HG02763 (cell line): Measurements from ENCODE around the gene S100A1.
"Not testable (repeated sequence)": the region's sequence is repeated elsewhere in the genome, so short reads cannot be mapped to it uniquely, and the experiment has no call there.

Experiments
- ATAC-seq: cut with Tn5 transposase; IDR thresholded peaks from one replicate; pipeline ENCODE4 v1.9.1; 2021; ENCODE audit warnings: mild to moderate bottlenecking, moderate library complexity; ENCODE audit not compliant: unreplicated experiment

The S100A1 gene

DNA sequence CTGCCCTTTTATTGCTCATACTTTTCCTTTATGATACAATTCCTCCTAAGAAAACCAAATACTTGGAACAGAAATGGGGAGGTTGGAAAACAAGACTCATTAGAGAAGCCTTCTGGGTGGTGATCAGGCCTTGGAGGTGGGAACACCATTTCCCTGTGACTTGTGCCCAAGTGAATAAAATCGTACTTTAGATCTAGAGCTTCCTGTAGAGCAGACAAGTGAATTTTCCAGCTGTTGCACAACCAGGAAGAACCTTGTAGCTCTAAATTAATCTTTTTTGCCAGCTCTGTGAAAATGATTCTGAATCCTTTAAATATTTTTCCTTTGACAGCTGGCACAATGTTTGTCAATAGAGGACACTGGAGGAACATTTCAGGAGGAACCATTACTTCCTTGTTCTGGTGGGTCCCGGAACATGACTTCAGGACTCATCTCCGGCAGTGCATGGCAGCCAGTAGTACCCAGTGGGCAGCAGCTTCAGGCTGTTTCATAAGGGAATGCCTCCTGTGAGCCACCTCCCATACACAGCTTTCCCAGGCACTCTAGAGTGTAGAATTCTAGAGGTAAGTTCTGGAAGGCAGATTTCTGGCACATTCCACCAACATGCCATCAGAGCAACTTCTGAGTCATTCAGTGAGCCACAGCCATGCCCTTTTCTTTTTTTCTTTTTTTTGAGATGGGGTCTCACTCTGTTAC is 24.7 kb downstream of the S100A1 start:
- no peak for ATAC-seq

DNA sequence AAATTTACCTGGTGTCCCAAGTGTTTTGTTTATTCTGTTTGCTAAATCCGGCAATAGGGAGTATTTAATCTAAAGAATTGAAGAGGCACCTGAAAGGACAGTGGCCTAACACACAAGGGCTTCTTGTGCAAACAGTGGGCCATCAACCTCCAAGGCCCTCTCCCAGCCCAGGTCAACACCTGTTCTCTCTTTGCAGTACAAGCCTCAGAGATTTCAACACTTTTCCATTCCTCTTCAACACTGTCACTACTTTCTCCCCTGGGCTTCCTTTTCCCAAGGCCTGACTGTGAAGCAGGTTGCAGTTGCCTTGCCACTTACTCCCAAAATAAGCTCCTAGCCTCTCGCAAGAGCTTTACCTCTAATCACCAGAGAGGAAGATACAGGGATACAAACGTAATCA is 27.1 kb downstream of the S100A1 start:
- no peak for ATAC-seq

DNA sequence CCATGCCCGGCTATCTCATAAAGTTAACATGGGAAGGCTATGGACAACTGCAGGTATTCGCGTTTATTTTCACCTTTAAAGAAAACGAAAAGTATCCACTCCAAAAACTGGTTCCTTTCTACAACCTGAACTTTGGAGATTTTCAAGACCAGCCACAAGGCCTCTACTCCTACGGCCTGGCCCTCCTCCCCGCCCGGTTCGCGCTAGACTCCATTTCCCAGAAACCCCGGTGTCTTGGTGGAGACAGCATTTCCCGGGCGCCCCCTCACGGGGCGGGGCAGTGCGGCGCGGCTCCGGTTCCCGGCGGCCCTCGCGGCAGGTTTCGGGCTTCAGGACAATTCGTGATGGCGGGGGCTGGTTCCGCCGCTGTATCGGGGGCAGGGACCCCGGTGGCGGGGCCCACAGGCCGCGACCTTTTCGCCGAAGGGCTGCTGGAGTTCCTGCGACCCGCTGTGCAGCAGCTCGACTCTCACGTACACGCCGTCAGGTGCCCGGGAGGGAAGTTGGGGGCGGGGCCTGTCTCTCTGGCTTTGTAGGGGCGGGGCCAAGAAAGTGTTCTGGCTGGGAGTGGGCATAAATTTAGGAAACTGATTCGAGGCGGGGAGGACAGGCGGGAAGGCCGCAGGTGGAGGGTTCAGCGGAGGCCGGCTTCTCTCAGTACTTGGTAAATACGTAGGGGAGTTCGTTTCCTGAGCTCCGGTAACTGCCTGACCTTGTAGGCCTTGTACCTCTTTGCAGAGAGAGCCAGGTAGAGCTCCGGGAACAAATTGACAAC is 30.4 kb downstream of the S100A1 start, which contains the start of gene SNAPIN:
Gene SNAPIN, plus strand, starts transcription at position 304 of the 775 bp plus-strand sequence. Its CDS starts 41 bp downstream, at position 345.
- ATAC-seq = peak; percentile 90

DNA sequence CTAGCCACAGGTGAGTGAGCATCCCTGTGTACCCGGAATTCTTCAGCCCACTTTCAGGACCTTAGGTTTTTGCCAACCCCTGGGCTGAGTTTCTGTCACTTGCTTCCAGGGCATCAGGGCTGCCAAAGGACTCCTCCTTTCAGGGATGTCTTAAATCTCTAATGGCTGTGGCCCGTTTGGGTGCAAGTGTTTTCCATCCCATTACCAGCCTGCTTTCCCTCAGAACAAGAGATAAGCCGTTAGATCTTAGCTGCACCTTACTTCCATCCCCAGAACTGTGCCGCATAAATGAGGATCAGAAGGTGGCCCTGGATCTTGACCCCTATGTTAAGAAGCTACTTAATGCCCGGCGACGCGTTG is 30.9 kb downstream of the S100A1 start:
- ATAC-seq = no peak

DNA sequence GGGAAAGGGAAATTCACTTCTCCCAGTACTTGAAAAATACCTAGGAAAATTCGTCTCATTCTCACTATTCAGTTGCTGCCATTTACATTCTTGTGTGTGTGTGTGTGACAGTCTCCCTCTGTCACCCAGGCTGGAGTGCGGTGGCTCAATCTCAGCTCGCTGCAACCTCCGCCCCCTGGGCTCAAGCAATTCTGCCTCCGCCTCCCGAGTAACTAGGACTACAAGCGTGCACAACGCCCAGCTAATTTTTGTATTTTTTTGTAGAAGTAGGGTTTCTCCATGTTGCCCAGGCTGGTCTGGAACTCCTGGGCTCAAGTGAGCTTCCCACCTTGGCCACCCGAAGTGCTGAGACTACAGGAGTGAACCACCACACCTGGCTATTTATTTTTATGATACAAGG is 31.4 kb downstream of the S100A1 start:
- no peak for ATAC-seq

DNA sequence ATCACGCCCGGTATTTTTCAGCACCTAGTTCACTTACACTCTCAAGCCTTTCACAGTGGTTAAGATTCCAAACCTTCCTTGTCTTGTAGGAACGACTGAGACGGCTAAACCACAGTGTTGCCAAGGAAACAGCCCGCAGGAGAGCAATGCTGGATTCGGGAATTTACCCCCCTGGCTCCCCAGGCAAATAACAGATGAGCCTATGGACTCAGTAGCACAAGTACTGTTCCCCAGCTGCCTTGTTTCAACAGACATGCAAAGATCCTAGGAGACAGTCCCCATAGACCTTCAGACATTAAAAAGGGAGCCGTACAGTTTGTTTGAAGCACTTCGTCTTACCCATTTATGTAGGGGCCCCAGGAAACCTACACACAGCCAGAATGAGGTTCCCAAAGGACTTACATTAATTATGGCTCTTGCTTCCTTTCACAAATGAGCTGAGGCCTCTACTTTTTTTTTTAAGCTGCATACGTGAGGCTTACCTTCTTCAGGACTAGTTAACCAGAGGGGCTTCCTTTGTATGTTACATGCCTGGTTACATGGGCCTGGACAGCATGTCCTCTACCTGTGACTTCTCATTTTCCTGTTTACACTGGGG is 33.0 kb downstream of the S100A1 start:
- ATAC-seq = no peak

DNA sequence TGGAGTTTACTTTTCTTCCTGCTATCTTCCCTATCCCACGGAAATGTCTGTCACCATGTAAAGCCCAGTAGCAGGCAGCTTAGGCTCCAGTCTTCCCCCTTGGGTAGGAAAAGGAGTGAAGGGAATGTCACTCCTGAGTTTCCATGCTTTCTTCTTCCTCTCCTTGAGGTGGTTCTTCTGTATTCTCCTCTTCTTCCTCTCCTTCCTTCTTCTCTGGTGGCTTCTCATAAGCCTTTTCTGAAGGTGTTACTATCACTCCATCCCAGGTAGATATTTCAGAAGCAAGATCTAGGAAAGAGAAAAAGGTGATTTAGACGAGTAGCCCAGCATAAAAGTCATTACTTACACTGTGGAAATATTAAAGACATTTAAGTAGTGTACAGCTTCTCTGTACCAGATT is 34.0 kb downstream of the S100A1 start:
- no peak for ATAC-seq

DNA sequence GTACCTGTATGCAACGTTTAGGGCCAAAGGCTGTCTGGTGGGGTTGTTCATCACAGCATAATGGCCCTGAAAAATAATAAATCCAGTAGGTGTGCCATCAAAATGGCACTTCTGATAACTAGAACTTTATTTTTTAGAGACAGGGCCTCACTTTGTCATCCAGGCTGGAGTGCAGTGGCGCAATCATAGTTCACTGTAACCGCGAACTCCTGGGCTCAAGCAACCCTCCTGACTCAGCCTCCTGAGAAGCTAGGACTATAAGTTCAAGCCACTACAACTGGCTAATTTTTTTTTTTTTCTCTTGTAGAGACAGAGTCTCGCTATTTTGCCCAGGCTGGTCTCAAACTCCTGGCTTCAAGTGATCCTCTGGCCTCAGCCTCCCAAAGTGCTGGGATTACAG is 35.0 kb downstream of the S100A1 start:
- no peak for ATAC-seq

DNA sequence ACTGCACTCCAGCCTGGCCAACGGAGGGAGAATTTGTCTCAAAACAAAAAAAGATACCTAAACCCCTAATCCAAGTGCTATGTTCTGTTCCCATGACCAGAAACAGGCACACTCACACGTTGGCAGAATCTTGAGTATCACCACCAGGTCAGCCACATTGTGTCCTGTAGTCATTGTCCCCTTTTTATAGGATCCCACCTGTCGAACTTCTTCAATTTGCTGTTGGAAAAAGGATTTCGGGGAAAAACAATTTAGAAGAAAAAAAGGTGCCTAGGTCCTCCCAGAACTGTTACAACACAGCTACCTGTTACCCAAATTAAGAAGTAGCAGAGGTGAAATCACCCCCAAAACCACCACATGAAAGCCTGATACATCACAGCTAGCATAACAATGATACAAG is 39.2 kb downstream of the S100A1 start:
- no peak for ATAC-seq

DNA sequence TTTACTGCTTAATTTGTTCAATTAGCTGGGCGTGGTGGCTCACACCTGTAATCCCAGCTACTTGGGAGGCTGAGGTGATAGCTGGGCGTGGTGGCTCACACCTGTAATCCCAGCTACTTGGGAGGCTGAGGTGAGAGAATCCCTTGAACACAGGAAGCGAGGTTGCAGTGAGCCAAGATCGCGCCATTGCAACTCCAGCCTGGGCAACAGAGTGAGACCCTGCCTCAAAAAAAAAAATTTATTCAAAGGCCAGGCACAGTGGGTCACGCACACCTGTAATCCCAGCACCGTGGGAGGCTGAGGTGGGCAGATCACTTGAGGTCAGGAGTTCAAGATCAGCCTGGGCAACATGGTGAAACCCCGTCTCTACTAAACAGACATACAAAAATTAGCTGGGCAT is 40.4 kb downstream of the S100A1 start:
- ATAC-seq = not testable (repeated sequence)

DNA sequence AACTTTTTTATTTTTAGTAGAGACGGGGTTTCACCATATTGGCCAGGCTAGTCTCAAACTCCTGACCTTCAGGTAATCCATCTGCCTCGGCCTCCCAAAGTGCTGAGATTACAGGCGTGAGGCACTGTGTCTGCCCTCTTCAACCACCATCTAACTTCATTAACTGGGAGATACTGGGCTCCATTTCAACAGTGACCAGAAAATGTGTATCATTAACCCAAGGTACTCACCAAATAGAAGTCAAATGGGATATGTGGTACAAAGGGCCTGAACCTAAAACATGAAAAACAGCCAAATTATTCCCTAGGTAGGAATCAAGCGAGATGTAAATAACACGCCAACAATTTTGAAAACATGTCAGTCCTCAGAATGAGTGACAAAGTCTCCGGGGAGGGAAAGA is 41.4 kb downstream of the S100A1 start:
- no peak for ATAC-seq

DNA sequence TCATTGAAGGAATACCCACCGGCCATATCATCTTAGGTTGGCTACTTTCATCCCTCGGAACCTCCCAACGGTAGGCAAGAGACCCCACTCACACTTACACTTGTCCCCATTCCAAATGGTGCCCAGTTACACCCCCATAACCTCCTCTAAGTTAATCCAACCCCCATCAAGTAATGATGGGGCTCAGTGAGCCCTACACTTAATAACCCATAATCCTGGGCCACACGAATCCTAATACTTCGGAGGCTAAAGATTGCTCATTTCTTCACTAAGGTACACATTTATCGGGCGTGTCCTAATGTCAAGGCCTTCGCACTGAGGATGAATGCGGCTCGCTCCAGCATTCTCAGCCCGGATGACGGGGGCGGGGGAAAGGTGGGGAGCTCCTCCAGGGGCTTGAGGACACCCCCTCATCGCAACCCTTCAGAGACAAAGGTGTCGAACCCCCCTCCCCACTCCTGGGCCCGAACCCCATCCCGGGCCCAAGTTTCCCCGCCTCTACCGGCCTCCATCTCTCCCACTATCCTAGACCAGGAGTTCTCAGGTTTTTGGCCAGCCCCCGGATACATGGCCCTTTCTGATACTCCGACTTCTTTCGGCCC is 42.1 kb downstream of the S100A1 start:
- no peak for ATAC-seq

DNA sequence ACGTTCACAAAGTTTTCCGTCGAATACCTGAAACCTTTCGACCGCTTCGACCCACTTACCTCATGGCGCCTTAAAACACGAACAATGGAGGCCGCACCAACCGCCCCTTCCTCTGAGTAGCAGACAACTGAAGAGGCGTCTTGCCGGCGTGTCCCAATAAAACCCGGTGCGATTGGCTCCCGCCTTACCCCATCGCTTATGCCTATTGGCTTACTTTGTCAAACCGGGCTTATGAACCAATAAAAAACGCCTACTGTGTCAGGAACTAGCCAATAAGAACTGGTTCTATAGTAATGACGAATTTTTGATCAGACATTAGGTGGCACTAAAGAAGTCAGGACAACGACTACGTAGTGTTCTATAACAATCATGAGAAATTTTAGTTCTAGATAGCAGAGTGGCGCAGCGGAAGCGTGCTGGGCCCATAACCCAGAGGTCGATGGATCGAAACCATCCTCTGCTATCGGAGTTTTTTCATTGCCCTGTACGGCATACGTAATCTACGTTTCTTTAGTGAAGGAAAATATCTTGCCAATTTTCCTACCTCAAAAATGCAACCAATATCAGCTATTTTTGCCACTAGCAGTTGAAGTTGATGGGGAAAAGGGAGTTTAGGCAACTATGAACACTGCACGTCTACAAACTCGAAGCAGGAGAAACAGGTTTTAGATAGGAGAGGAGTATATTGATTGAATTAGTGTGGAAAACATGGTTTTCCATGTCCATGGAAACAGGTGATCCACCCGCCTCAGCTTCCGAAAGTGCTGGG is 42.8 kb downstream of the S100A1 start, which contains the start of gene ILF2:
Gene ILF2, minus strand, starts transcription at position 135 of the 769 bp plus-strand sequence. Its CDS starts 71 bp downstream, at position 64.
- ATAC-seq = peak; percentile 93

DNA sequence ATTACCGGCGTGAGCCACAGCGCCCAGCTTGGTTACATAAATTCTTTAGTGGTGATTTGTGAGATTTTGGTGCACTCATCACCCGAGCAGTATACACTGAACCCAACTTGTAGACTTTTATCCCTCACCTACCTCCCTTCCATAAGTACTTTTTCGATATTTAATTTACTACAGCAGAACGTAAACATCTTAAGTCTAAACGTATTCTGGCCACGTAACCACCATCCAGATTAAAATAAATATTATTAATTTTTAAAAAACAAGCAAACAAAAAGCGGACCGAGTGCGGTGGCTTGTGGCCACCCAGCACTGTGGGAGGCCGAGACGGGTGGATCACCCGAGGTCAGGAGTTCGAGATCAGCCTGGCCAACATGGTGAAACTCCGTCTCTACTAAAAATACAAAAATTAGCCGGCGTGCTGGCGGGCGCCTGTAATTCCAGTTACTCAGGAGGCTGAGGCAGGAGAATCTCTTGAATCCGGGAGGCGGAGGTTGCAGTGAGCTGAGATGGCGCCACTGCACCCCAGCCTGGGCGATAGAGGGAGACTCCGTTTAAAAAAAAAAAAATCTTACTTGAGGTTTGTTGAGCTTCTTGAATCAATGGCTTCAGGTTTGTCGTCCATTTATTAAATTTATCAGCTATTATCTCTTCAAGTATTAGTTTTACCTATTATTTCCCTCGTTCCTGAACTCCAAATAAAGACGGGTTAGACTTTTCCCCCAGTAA is 43.6 kb downstream of the S100A1 start:
- ATAC-seq = peak; percentile 12

DNA sequence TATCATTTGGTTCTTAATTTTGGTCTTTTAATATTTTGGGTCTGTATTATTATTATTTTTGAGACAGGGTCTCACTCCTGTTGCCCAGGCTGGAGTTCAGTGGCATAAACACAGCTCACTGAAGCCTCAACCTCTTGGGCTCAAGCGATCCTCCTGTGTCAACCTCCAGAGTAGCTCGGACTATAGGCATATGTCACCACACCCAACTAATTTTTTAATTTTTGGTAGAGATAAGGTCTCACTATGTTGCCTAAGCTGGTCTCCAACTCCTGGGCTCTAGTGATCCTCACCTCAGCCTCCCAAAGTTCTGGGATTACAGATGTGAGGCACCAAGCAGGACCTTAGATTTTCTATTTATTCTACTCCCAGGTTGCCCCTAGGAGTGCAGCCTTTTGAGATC is 45.3 kb downstream of the S100A1 start:
- ATAC-seq = no peak

DNA sequence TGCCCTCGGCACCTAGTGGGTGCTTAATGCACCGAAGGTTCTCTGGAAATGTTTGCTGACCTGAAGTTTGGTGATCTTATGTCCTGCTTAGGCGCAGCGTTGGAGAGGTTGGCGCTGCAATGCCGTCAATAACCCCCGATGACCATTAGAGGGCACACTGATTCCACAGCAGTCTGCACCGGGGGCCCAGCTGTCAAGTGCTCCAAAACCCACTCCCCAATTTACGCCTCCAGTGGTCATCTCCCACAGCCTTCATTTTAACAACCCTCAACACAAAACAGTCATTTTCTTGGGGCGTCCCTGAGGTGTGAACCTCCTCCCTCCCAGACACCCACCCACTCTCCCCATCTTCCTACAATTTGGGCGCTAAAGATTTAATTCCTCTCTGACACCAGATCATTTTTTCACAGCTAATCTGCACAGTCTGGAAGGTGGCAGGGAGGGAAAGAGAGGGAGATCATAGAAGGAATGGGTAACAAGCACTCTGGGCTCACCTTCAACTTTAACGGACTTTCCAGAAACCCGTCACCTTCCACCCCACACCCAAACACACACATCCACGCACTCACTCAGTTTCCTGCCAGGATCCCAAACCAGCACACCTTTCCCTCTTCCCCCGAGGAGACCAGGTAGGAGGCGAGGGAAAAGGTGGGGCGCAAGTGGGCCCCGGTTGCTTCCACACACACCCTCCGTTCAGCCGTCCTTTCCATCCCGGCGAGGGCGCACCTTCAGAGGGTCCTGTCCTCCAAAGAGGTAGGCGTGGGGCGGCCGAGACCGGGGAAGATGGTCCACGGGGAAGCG is 49.7 kb downstream of the S100A1 start:
- ATAC-seq = no peak

DNA sequence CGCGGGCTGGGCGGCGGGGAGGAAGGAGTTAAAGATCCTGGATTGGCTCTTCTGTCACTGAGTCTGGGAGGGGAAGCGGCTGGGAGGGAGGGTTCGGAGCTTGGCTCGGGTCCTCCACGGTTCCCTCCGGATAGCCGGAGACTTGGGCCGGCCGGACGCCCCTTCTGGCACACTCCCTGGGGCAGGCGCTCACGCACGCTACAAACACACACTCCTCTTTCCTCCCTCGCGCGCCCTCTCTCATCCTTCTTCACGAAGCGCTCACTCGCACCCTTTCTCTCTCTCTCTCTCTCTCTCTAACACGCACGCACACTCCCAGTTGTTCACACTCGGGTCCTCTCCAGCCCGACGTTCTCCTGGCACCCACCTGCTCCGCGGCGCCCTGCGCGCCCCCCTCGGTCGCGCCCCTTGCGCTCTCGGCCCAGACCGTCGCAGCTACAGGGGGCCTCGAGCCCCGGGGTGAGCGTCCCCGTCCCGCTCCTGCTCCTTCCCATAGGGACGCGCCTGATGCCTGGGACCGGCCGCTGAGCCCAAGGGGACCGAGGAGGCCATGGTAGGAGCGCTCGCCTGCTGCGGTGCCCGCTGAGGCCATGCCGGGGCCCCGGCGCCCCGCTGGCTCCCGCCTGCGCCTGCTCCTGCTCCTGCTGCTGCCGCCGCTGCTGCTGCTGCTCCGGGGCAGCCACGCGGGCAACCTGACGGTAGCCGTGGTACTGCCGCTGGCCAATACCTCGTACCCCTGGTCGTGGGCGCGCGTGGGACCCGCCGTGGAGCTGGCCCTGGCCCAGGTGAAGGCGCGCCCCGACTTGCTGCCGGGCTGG is 50.5 kb downstream of the S100A1 start, which contains the start of gene NPR1:
Gene NPR1, plus strand, starts transcription at position 170 of the 818 bp plus-strand sequence. Its CDS starts 421 bp downstream, at position 591.
- ATAC-seq = no peak
